ENCODE measurements around the gene THRB.

The THRB gene

DNA sequence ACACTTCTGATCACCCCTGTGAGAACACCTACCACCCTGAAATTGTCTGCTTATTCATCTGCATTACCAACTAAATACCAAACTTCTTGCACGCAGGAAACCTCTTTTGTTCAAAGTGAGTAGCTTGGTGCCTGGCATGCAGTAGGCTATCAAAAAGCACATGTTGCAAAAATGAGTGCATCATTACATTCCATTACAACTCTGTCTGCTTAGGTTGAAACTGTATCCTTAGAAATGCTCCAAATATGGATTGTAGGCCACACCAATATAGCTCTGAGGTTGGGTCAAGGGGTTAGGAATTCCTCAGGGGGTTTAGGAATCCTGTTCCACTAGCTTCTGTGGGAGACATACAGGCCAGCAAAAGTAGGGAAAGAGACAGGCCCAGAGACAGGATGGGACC lies 107.2 kb downstream of the THRB start (continued):
- TF ChIP-seq, protein P1, sequence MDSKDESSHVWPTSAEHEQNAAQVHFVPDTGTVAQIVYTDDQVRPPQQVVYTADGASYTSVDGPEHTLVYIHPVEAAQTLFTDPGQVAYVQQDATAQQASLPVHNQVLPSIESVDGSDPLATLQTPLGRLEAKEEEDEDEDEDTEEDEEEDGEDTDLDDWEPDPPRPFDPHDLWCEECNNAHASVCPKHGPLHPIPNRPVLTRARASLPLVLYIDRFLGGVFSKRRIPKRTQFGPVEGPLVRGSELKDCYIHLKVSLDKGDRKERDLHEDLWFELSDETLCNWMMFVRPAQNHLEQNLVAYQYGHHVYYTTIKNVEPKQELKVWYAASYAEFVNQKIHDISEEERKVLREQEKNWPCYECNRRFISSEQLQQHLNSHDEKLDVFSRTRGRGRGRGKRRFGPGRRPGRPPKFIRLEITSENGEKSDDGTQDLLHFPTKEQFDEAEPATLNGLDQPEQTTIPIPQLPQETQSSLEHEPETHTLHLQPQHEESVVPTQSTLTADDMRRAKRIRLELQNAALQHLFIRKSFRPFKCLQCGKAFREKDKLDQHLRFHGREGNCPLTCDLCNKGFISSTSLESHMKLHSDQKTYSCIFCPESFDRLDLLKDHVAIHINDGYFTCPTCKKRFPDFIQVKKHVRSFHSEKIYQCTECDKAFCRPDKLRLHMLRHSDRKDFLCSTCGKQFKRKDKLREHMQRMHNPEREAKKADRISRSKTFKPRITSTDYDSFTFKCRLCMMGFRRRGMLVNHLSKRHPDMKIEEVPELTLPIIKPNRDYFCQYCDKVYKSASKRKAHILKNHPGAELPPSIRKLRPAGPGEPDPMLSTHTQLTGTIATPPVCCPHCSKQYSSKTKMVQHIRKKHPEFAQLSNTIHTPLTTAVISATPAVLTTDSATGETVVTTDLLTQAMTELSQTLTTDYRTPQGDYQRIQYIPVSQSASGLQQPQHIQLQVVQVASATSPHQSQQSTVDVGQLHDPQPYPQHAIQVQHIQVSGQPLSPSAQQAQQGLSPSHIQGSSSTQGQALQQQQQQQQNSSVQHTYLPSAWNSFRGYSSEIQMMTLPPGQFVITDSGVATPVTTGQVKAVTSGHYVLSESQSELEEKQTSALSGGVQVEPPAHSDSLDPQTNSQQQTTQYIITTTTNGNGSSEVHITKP (tag by site-specific recombination; IDR thresholded peaks at IDR 0.05) = no peak
- TF ChIP-seq FEZF1 (tag by site-specific recombination; IDR thresholded peaks at IDR 0.05) (no peak), ZNF140 (tag by site-specific recombination; IDR thresholded peaks at IDR 0.05) (no peak)

DNA sequence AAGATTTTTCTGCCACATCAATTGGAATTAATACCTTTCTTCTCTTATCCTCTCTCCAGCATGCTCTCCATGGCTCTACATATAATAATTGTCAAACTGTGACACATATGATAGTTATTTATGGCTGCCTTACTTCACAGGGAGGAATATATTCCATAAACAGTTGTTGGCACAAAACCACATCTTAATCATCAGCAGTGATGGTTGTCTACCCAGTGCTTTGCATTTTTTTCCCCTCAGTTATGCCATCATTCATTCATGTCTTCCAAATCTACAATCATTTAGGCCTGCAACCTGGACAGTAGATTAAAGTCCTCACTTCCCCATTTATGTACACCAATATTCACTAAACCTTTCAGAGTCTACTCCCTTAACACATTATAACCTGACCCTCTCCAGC lies 107.7 kb downstream of the THRB start:
- ChIA-PET POLR2A (no interaction called here), CTCF (no interaction called here)
- no peak for TF ChIP-seq EGR2 (tag by site-specific recombination; IDR thresholded peaks at IDR 0.05; ENCODE audit: low read depth)
- TF ChIP-seq, protein P2, sequence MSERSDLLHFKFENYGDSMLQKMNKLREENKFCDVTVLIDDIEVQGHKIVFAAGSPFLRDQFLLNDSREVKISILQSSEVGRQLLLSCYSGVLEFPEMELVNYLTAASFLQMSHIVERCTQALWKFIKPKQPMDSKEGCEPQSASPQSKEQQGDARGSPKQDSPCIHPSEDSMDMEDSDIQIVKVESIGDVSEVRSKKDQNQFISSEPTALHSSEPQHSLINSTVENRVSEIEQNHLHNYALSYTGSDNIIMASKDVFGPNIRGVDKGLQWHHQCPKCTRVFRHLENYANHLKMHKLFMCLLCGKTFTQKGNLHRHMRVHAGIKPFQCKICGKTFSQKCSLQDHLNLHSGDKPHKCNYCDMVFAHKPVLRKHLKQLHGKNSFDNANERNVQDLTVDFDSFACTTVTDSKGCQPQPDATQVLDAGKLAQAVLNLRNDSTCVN (tag by site-specific recombination; optimal IDR thresholded peaks at IDR 0.05) = no peak
- no peak for TF ChIP-seq ZSCAN30 (tag by site-specific recombination; IDR thresholded peaks at IDR 0.05)
- TF ChIP-seq ZNF558 (tag by site-specific recombination; IDR thresholded peaks at IDR 0.05) = no peak
- TF ChIP-seq, protein P3, sequence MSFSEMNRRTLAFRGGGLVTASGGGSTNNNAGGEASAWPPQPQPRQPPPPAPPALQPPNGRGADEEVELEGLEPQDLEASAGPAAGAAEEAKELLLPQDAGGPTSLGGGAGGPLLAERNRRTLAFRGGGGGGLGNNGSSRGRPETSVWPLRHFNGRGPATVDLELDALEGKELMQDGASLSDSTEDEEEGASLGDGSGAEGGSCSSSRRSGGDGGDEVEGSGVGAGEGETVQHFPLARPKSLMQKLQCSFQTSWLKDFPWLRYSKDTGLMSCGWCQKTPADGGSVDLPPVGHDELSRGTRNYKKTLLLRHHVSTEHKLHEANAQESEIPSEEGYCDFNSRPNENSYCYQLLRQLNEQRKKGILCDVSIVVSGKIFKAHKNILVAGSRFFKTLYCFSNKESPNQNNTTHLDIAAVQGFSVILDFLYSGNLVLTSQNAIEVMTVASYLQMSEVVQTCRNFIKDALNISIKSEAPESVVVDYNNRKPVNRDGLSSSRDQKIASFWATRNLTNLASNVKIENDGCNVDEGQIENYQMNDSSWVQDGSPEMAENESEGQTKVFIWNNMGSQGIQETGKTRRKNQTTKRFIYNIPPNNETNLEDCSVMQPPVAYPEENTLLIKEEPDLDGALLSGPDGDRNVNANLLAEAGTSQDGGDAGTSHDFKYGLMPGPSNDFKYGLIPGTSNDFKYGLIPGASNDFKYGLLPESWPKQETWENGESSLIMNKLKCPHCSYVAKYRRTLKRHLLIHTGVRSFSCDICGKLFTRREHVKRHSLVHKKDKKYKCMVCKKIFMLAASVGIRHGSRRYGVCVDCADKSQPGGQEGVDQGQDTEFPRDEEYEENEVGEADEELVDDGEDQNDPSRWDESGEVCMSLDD (tag by site-specific recombination; IDR thresholded peaks at IDR 0.05) = no peak
- TF ChIP-seq ZBTB1 (tag by site-specific recombination; IDR thresholded peaks at IDR 0.05) = no peak
- no peak for TF ChIP-seq ZNF747 (tag by site-specific recombination; IDR thresholded peaks at IDR 0.05)
- no peak for TF ChIP-seq ZNF366 (tag by site-specific recombination; conservative IDR thresholded peaks at IDR 0.05)
- TF ChIP-seq ZNF626 (tag by site-specific recombination; IDR thresholded peaks at IDR 0.05) = no peak
- no peak for TF ChIP-seq ZNF473 (tag by site-specific recombination; IDR thresholded peaks at IDR 0.05)
- TF ChIP-seq WT1 (tag by site-specific recombination; IDR thresholded peaks at IDR 0.05) = no peak
- no peak for TF ChIP-seq ZNF596 (tag by site-specific recombination; IDR thresholded peaks at IDR 0.05)
- TF ChIP-seq ZFP37 (tag by site-specific recombination; IDR thresholded peaks at IDR 0.05) = no peak
- H3K9me3 ChIP-seq (ENCODE audit: control insufficient read depth, insufficient read depth, low read depth, low read length) = no peaks in the 10 kb centered on the region
- no peak overlapping the region for H3K4me3 ChIP-seq (ENCODE audit: low read depth, low read length)
- H3K4me1 ChIP-seq (ENCODE audit: control insufficient read depth, insufficient read depth, low read length) = 0 out of 2 replicates have a peak, but pooled peaks cover 3% of the 10 kb centered on the region
- no peaks in the 10 kb centered on the region for H3K36me3 ChIP-seq (ENCODE audit: control insufficient read depth in 2 of 2, insufficient read depth in 1 of 2, low read length in 2 of 2)
- H3K27ac ChIP-seq (ENCODE audit: extremely low read depth, low read depth, low read length) = no peak overlapping the region

DNA sequence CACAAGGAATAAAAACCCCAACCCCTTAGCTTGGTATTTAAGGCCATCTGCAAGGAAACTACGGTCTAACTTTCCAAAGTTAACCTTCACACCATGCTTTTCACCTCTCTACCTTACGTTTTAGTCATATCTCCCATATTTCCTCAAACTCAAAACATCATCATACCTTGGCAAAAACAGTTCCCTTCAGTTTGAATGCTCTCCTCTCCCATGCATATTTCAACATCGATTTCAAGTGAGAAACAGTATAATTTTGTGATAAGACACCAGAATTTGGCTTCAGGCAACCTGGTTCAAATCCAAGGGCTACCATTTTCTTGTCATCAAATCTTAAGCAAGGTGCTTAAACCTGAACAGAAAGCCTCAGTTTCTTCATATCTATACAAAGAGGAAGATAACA lies 108.2 kb downstream of the THRB start:
- CTCF ChIA-PET = interaction anchor here (0.9 kb wide), 1 partner anchor 12 kb away, joined by 3 read pairs; no protein-coding TSS in a partner anchor
- POLR2A ChIA-PET = no interaction called here
- TF ChIP-seq ZNF660 (tag by site-specific recombination; IDR thresholded peaks at IDR 0.05) = no peak
- TF ChIP-seq, protein P4, sequence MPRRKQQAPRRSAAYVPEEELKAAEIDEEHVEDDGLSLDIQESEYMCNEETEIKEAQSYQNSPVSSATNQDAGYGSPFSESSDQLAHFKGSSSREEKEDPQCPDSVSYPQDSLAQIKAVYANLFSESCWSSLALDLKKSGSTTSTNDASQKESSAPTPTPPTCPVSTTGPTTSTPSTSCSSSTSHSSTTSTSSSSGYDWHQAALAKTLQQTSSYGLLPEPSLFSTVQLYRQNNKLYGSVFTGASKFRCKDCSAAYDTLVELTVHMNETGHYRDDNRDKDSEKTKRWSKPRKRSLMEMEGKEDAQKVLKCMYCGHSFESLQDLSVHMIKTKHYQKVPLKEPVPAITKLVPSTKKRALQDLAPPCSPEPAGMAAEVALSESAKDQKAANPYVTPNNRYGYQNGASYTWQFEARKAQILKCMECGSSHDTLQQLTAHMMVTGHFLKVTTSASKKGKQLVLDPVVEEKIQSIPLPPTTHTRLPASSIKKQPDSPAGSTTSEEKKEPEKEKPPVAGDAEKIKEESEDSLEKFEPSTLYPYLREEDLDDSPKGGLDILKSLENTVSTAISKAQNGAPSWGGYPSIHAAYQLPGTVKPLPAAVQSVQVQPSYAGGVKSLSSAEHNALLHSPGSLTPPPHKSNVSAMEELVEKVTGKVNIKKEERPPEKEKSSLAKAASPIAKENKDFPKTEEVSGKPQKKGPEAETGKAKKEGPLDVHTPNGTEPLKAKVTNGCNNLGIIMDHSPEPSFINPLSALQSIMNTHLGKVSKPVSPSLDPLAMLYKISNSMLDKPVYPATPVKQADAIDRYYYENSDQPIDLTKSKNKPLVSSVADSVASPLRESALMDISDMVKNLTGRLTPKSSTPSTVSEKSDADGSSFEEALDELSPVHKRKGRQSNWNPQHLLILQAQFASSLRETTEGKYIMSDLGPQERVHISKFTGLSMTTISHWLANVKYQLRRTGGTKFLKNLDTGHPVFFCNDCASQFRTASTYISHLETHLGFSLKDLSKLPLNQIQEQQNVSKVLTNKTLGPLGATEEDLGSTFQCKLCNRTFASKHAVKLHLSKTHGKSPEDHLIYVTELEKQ (tag by site-specific recombination; IDR thresholded peaks at IDR 0.05; ENCODE audit: borderline replicate concordance) = no peak
- TF ChIP-seq ZNF114 (tag by site-specific recombination; IDR thresholded peaks at IDR 0.05) = no peak
- no peak for TF ChIP-seq ZNF112 (tag by site-specific recombination; IDR thresholded peaks at IDR 0.05)
- no peak for TF ChIP-seq SETDB1 (IDR thresholded peaks at IDR 0.05; ENCODE audit: insufficient read length, low read length)
- no peak for TF ChIP-seq ZNF747 (tag by site-specific recombination; IDR thresholded peaks at IDR 0.05)
- no peak for TF ChIP-seq ZNF335 (tag by site-specific recombination; conservative IDR thresholded peaks at IDR 0.05)
- TF ChIP-seq, protein P2 (tag by site-specific recombination; optimal IDR thresholded peaks at IDR 0.05) = no peak

More for the DNA sequence above, 108.2 kb downstream of the THRB start:
- peaks cover 3% of the 10 kb centered on the region; the same call in 1 of the 2 replicates for H3K4me1 ChIP-seq (ENCODE audit: control insufficient read depth, insufficient read depth, low read length)
- H3K36me3 ChIP-seq (ENCODE audit: control insufficient read depth in 2 of 2, insufficient read depth in 1 of 2, low read length in 2 of 2) = no peaks in the 10 kb centered on the region
- no peaks in the 10 kb centered on the region for H3K9me3 ChIP-seq (ENCODE audit: control insufficient read depth, insufficient read depth, low read depth, low read length)
- no peak overlapping the region for H3K4me3 ChIP-seq (ENCODE audit: low read depth, low read length)
- no peak overlapping the region for H3K27ac ChIP-seq (ENCODE audit: extremely low read depth, low read depth, low read length)
